GM19193 (cell line): ENCODE data around the gene ANXA2R.

ENCODE experiments used
- POLR2A ChIP-seq: IDR thresholded peaks from 4 replicates; pipeline ENCODE4 v1.6.1; 2011; ENCODE audit not compliant: insufficient read depth, insufficient read length; ENCODE audit errors: extremely low read depth

The ANXA2R gene

GRCh38 chr5:43050384-43050783 is 10.3 kb upstream of the ANXA2R start:
- TF ChIP-seq POLR2A = no peak

- no peak for TF ChIP-seq POLR2A
These were observed 9.1 kb upstream of the ANXA2R start for GRCh38 chr5:43049236-43049635.

- TF ChIP-seq POLR2A = no peak
These were observed 6.4 kb upstream of the ANXA2R start for GRCh38 chr5:43046474-43046873.

GRCh38 chr5:43045236-43045635 is 5.1 kb upstream of the ANXA2R start:
- no peak for TF ChIP-seq POLR2A

GRCh38 chr5:43044181-43044914 is 4.2 kb upstream of the ANXA2R start:
- no peak for TF ChIP-seq POLR2A

- TF ChIP-seq POLR2A = no peak
These were observed 3.3 kb upstream of the ANXA2R start for GRCh38 chr5:43043400-43043756.

GRCh38 chr5:43042626-43043399 is 2.7 kb upstream of the ANXA2R start:
- TF ChIP-seq POLR2A = peak; percentile 19

- no peak for TF ChIP-seq POLR2A
These were observed 2.1 kb upstream of the ANXA2R start for GRCh38 chr5:43042176-43042625.

GRCh38 chr5:43041669-43042175 is 1.6 kb upstream of the ANXA2R start:
- no peak for TF ChIP-seq POLR2A

GRCh38 chr5:43041110-43041668 is 1.1 kb upstream of the ANXA2R start:
- TF ChIP-seq POLR2A = no peak

GRCh38 chr5:43039471-43040286 is 440 bp downstream of the ANXA2R start:
- TF ChIP-seq POLR2A = peak; percentile 35

GRCh38 chr5:43039152-43039470 is 1.0 kb downstream of the ANXA2R start:
- TF ChIP-seq POLR2A = no peak

GRCh38 chr5:43038496-43038989 is 1.6 kb downstream of the ANXA2R start:
- TF ChIP-seq POLR2A = no peak

- no peak for TF ChIP-seq POLR2A
These were observed 2.3 kb downstream of the ANXA2R start for GRCh38 chr5:43037636-43038495.
